Stomach (tissue), 9 donors: ENCODE data around the gene ZNF524. TPM values are rescaled to one million over a fixed set of nuclear protein-coding genes. Genes with fewer than 3 reads are reported as not detected.

Experiments
- DNase-seq, 2 donors: peaks; one replicate each; pipeline versions ENCODE4 v3.0.0 to v3.0.0-alpha.2; 2013 to 2019
- H3K27ac ChIP-seq, 5 donors: fragments of 200-600 bp in 4 of 5; sonication (generic) in 4 of 5; one replicate each; pipeline ENCODE4 v1.5.1; 2013 to 2019; ENCODE audit warnings: mild to moderate bottlenecking in 1 of 5, moderate library complexity in 1 of 5
- H3K27me3 ChIP-seq, 3 donors: fragments of 200-600 bp; sonication (generic); one replicate each; pipeline ENCODE4 v1.5.1; 2017 to 2019; ENCODE audit warnings: mixed run types in 1 of 3
- H3K36me3 ChIP-seq, 4 donors: fragments of 200-600 bp; sonication (generic); 1 replicate in 3 of 4; 2 replicates in 1 of 4; pipeline ENCODE4 v1.5.1; 2016 to 2019
- H3K4me1 ChIP-seq, 4 donors: fragments of 200-600 bp; sonication (generic); one replicate each; pipeline ENCODE4 v1.5.1; 2016 to 2019
- H3K4me3 ChIP-seq, 4 donors: fragments of 200-600 bp; sonication (generic) in 3 of 4; one replicate each; pipeline ENCODE4 v1.5.1; 2016 to 2019; ENCODE audit warnings: mild to moderate bottlenecking in 1 of 4
- H3K9me3 ChIP-seq, 4 donors: fragments of 200-600 bp; sonication (generic); one replicate each; pipeline ENCODE4 v1.5.1; 2016 to 2019
- EP300 ChIP-seq: sonication (generic); formaldehyde crosslinking; IDR thresholded peaks from one replicate; pipeline ENCODE4 v1.6.1; 2017; ENCODE audit warnings: antibody characterized with exemption
- POLR2A ChIP-seq, 4 donors: fragments of 450-650 bp; IDR thresholded peaks; one replicate each; pipeline ENCODE4 v1.6.1; 2016; ENCODE audit warnings: antibody characterized with exemption in 4 of 4, control low read depth in 2 of 4, mild to moderate bottlenecking in 1 of 4, moderate library complexity in 1 of 4
- POLR2AphosphoS5 ChIP-seq, 3 donors: sonication (generic); formaldehyde crosslinking; IDR thresholded peaks; one replicate each; pipeline ENCODE4 v1.6.1; 2016; ENCODE audit warnings: antibody characterized with exemption in 3 of 3
- WGBS, 5 donors: extraction: QIAGEN DNeasy Blood & Tissue Kit in 3 of 5; methylation state at CpG; one replicate each; pipeline versions ENCODE4 v1.1.5 to v1.1.7; 2013 to 2018; 5-methylcytosine and 5-hydroxymethylcytosine counted together
- intact Hi-C: fragments of 100-400 bp; cut with DNase I; formaldehyde crosslinking; loops from one replicate; pipeline ENCODE4 v1.15.1; 2023; ENCODE audit warnings: low total_unique reads
- polyA plus RNA-seq, 3 donors: library from polyadenylated mRNA; stranded (reverse); fragments of 200-250 nt; gene quantifications; one replicate each; pipeline ENCODE4 v1.2.3, GENCODE V29; 2013
- total RNA-seq, 5 donors: library from RNA; depleted of rRNA; stranded (reverse); fragments of >200 nt; gene quantifications; one replicate each; pipeline versions ENCODE4 v1.1.0 to v1.2.3, GENCODE V29; 2014 to 2016
- TF ChIP-seq, protein P1 (sequence below), 7 experiments: fragments of 450-650 bp in 4 of 7; fragments of 200-600 bp in 3 of 7; sonication (generic) in 3 of 7; IDR thresholded peaks; one replicate each; pipeline ENCODE4 v1.5.1; 2016 to 2019; ENCODE audit warnings: antibody characterized with exemption in 7 of 7, control low read depth in 2 of 7, mild to moderate bottlenecking in 1 of 7
- donor health status: healthy with polysubstance abuse.
- donor health status: Bipolar disorder and iron deficiency.
- donor health status: healthy.

The ZNF524 gene
- total and polyA plus RNA-seq, 8 donors: 2.9 to 70.7 (median 53.6) TPM

DNA sequence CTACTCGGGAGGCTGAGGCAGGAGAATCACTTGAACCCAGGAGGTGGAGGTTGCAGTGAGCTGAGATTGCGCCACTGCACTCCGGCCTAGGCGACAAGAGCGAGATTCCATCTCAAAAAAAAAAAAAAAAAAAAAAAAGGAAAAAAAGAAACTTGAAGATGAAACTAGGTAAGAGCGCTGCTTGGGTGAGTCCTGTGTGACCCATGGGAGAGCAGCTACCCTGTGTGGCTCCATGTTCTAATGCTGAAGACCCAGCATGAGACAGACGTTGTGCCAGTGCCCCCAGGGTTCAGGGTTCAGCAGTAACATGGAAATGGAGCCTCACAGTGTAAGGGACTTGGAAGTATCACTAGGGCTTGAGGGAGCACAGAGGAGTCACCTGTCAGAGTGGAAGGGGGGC is 18.3 kb downstream of the ZNF524 start:
- no peak for DNase-seq
- WGBS, 5 donors: 78 to 90% (median 87%) methylated on average over 6 to 7 of the region's 7 CpGs
- no peak for TF ChIP-seq POLR2AphosphoS5 (IDR thresholded peaks at IDR 0.05)
- no peak for TF ChIP-seq POLR2A (IDR thresholded peaks at IDR 0.05)
- TF ChIP-seq EP300: no peak
- TF ChIP-seq, protein P1, sequence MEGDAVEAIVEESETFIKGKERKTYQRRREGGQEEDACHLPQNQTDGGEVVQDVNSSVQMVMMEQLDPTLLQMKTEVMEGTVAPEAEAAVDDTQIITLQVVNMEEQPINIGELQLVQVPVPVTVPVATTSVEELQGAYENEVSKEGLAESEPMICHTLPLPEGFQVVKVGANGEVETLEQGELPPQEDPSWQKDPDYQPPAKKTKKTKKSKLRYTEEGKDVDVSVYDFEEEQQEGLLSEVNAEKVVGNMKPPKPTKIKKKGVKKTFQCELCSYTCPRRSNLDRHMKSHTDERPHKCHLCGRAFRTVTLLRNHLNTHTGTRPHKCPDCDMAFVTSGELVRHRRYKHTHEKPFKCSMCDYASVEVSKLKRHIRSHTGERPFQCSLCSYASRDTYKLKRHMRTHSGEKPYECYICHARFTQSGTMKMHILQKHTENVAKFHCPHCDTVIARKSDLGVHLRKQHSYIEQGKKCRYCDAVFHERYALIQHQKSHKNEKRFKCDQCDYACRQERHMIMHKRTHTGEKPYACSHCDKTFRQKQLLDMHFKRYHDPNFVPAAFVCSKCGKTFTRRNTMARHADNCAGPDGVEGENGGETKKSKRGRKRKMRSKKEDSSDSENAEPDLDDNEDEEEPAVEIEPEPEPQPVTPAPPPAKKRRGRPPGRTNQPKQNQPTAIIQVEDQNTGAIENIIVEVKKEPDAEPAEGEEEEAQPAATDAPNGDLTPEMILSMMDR (IDR thresholded peaks at IDR 0.05): no peak
- H3K27ac ChIP-seq: peak overlapping the region in 1 of 5 donors; percentile 19
- no peaks in the 10 kb centered on the region for H3K27me3 ChIP-seq
- H3K9me3 ChIP-seq: no peaks in the 10 kb centered on the region
- peaks cover 22 to 73% (median 68%) of the 10 kb centered on the region in 4 donors for H3K36me3 ChIP-seq
- intact Hi-C loops: no loop called here
- peaks cover 5 to 40% (median 12%) of the 10 kb centered on the region in 4 donors for H3K4me1 ChIP-seq
- H3K4me3 ChIP-seq: no peak overlapping the region

DNA sequence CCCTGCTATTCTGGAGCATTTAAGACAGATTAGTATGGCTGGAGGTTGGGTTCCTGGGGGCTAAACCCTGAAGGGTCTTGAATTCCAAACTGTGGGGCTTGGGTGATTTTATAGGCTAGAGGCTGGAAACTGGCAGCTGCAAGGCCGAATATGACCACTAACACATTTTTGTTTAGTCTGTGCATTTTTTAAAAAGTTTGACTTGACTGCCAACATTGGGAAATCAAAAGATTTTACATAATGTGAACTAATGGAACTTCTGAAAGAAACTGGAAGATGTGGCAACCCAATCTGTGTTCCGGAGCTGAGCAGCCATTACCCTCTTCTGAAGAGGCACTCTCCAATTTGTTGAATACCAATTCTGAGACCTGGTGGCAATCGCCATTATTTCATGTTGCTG is 19.2 kb downstream of the ZNF524 start:
- no peaks in the 10 kb centered on the region for H3K9me3 ChIP-seq
- no peak overlapping the region for H3K4me3 ChIP-seq
- peak overlapping the region in 3 of 5 donors; percentile 11 to 58 (median 19) for H3K27ac ChIP-seq
- H3K4me1 ChIP-seq: peaks cover 11 to 47% (median 18%) of the 10 kb centered on the region in 4 donors
- TF ChIP-seq POLR2A (IDR thresholded peaks at IDR 0.05) (no peak), EP300 (no peak), POLR2AphosphoS5 (IDR thresholded peaks at IDR 0.05) (no peak)
- TF ChIP-seq, protein P1 (IDR thresholded peaks at IDR 0.05): no peak
- no peak for DNase-seq
- WGBS, 5 donors: 74 to 83% (median 80%) methylated on average over 3 of the region's 3 CpGs
- no peaks in the 10 kb centered on the region for H3K27me3 ChIP-seq
- H3K36me3 ChIP-seq: peaks cover 22 to 64% (median 59%) of the 10 kb centered on the region in 4 donors
- intact Hi-C loops: no loop called here

DNA sequence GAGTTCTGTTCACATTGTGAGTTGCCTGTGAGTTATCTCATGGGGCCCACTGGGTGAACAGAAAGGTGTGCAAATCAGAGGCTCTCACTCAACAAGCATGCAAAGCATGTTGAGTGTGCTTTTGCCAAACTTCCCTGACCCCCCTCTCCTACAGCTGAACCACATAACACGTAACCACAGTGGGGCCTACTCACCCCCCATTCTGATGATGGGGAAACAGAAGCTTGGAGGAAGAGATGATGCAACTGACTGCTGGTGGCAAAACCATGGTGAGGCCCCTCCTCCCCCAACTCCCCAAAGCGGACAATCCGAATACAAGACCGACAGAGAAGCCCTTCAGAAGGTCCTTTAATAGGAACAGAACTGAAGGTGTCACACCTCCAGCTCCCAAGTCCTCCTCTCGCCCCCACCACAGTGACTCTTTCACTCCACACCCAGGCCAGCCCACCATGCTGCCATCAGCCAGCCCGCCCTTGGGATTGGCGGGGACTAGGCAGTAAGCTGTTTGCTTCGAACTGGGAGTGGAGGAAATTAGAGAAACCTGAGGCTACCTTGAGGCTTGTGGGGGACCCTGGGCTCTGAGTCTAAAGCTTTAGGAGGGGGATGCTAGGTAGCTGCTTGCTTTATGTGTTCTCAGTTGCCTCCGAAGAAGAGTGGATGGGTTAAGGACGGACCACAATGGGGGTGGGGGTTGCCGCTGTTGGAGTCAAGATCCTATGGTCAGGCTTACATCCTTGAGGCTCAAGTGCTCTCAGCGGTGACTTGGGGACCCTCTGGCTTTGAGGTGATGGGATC is 20.5 kb downstream of the ZNF524 start:
- Histone ChIP-seq H3K9me3 (no peaks in the 10 kb centered on the region), H3K27me3 (no peaks in the 10 kb centered on the region), H3K36me3 (peaks cover 17 to 51% (median 46%) of the 10 kb centered on the region in 4 donors), H3K27ac (peak overlapping the region in 2 of 5 donors; percentile 6), H3K4me1 (peaks cover 11 to 54% (median 23%) of the 10 kb centered on the region in 4 donors), H3K4me3 (no peak overlapping the region)
- WGBS, 5 donors: 82 to 94% (median 90%) methylated on average over 11 to 12 of the region's 12 CpGs
- DNase-seq: no peak
- intact Hi-C loops: no loop called here
- TF ChIP-seq EP300 (no peak), POLR2AphosphoS5 (IDR thresholded peaks at IDR 0.05) (no peak), POLR2A (IDR thresholded peaks at IDR 0.05) (no peak)
- TF ChIP-seq, protein P1 (IDR thresholded peaks at IDR 0.05): no peak

DNA sequence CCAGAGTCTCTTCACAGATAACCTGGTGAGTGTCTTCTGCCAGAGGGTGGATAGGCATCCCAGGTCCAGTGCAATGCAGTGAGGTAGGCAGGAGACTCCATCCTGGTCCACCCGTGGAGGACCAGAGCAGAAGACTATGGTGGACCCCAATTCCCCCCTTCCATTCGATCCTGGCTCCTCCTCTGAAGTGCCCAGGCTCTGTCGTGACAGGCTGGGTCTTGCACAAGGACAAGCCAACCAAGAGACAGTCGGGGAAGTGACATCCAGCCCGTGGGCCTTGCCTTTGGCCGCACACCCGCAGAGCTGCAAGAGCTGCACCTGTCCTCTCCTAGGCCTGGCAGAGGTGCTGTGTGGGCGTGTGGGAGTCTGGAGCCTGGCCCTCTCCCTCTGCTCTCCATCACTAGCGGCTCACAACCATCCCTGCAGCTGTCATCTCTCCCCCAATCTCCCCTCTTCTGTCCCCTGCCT is 21.2 kb downstream of the ZNF524 start:
- TF ChIP-seq, protein P1 (IDR thresholded peaks at IDR 0.05): no peak
- TF ChIP-seq EP300 (no peak), POLR2AphosphoS5 (IDR thresholded peaks at IDR 0.05) (no peak), POLR2A (IDR thresholded peaks at IDR 0.05) (no peak)
- H3K27ac ChIP-seq: peak overlapping the region in 1 of 5 donors; percentile 6
- no peak overlapping the region for H3K4me3 ChIP-seq
- intact Hi-C loops: no loop called here
- H3K4me1 ChIP-seq: peaks cover 11 to 54% (median 23%) of the 10 kb centered on the region in 4 donors
- no peaks in the 10 kb centered on the region for H3K9me3 ChIP-seq
- H3K36me3 ChIP-seq: peaks cover 11 to 45% (median 39%) of the 10 kb centered on the region in 4 donors
- DNase-seq: no peak
- 81 to 96% (median 86%) methylated on average over 5 to 9 of the region's 9 CpGs for WGBS, 5 donors
- H3K27me3 ChIP-seq: no peaks in the 10 kb centered on the region
